Uterus (tissue), 2 donors: ENCODE measurements around the gene SLC22A15.

ENCODE experiments used
- CTCF ChIP-seq, 4 experiments: fragments of 200-600 bp in 2 of 4; fragments of 450-650 bp in 2 of 4; sonication (generic) in 2 of 4; IDR thresholded peaks; one replicate each; pipeline ENCODE4 v1.5.1; 2016 to 2019; ENCODE audit warnings: antibody characterized with exemption in 4 of 4, mild to moderate bottlenecking in 2 of 4, moderate library complexity in 1 of 4
- POLR2A ChIP-seq, 2 donors: fragments of 450-650 bp; IDR thresholded peaks; one replicate each; pipeline ENCODE4 v1.6.1; 2016; ENCODE audit warnings: antibody characterized with exemption in 2 of 2, mild to moderate bottlenecking in 1 of 2, moderate library complexity in 1 of 2

GRCh38 chr1:116031302-116031835, 55.1 kb downstream of the SLC22A15 start:
- TF ChIP-seq POLR2A (IDR thresholded peaks at IDR 0.05) (no peak), CTCF (IDR thresholded peaks at IDR 0.05) (no peak)
